GM12891 (cell line): ENCODE data around the gene BCHE. TPM values are rescaled to one million over a fixed set of nuclear protein-coding genes. Genes with fewer than 3 reads are reported as not detected.

Source experiments
- DNase-seq: peaks from one replicate; pipeline ENCODE4 v3.0.0; 2011; ENCODE audit warnings: low spot score; ENCODE audit not compliant: insufficient read length
- FAIRE-seq: peaks from 2 replicates; lab custom pipeline; 2011; peaks lifted over from hg19 to GRCh38; lab: Jason Lieb, UNC
- PAX5 ChIP-seq: IDR thresholded peaks from 2 replicates; pipeline ENCODE4 v1.6.1; 2011; ENCODE audit warnings: low read length, moderate library complexity, mild to moderate bottlenecking; ENCODE audit not compliant: insufficient read depth, severe bottlenecking
- POLR2A ChIP-seq: IDR thresholded peaks from 2 replicates; pipeline ENCODE4 v1.6.1; 2011; ENCODE audit warnings: low read depth, low read length, control low read depth
- POLR2AphosphoS5 ChIP-seq: IDR thresholded peaks from 2 replicates; pipeline ENCODE4 v1.6.1; 2011; ENCODE audit warnings: low read depth, low read length, control low read depth
- POU2F2 ChIP-seq: IDR thresholded peaks from 2 replicates; pipeline ENCODE4 v1.6.1; 2011; ENCODE audit warnings: low read depth, mild to moderate bottlenecking, control low read depth, low read length, moderate library complexity
- SPI1 ChIP-seq: IDR thresholded peaks from 2 replicates; pipeline ENCODE4 v1.6.1; 2011; ENCODE audit warnings: low read depth, low read length, control low read depth
- TAF1 ChIP-seq: IDR thresholded peaks from 2 replicates; pipeline ENCODE4 v1.6.1; 2011; ENCODE audit warnings: low read depth, low read length, control low read depth
- polyA plus RNA-seq: library from polyadenylated mRNA; unstranded; fragments of >200 nt; gene quantifications from one replicate; pipeline ENCODE4 v1.2.1, GENCODE V29; 2012; ENCODE audit warnings: low read depth, missing spikeins, inconsistent platforms; ENCODE audit not compliant: missing spikeins

The BCHE gene
- not detected for polyA plus RNA-seq

DNA sequence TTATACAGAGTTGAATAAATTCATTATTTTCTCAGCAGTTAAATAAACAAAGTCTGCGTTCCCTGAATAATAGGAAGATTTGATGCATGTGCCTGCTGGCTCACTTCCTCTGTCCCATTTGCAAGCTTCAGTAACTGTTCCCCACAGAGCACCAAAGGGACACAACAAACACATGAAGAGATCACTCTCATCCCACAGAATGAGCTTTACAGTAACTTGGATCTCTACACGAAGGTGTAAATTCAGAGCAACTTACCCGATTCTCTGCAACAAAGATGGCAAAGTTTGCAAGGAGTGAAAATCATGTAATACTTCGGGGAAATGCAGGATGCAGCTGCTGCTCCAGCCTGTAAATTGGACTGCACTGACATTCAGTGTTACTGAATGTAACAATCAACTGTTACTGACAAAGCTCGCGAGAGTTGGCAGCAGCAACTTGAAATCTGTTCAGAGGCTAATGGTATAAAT, at the start of gene BCHE:
Gene BCHE (minus strand): TSS at position 366 of the 468 bp plus-strand sequence. CDS start 6,390 bp downstream, outside the sequence.
- no peak for TF ChIP-seq PAX5
- no peak for TF ChIP-seq SPI1
- TF ChIP-seq TAF1 = no peak
- no peak for TF ChIP-seq POU2F2
- no peak for TF ChIP-seq POLR2A
- no peak for TF ChIP-seq POLR2AphosphoS5
- DNase-seq = no peak
- FAIRE-seq = no peak

GRCh38 chr3:165885558-165886270, 48.5 kb upstream of the BCHE start:
- no peak for TF ChIP-seq SPI1
- no peak for TF ChIP-seq POLR2A
- FAIRE-seq (no peak), DNase-seq (no peak)

DNA sequence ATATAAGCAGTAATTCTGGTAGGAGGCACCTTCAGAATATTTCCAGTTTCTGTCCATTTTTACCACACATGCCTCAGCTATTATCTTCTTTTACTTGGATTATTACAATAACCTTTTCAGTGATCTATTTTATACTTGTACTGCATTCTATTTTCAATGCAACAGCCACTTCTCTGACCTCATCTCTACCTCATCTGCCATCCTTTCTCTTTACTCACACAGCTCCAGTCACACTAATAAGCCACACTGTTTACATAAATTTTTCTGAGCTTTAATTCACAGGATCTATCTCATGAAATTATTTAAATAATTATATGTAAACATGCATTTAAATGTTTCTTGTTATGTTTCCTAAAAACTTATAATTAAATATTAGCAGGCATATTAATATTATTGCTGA, 47.3 kb upstream of the BCHE start:
- FAIRE-seq (no peak), DNase-seq (no peak)
- no peak for TF ChIP-seq POLR2A
- TF ChIP-seq SPI1 = no peak
- no peak for TF ChIP-seq TAF1
- TF ChIP-seq POU2F2 = no peak
- no peak for TF ChIP-seq POLR2AphosphoS5

- TF ChIP-seq SPI1 = no peak
- no peak for TF ChIP-seq POLR2AphosphoS5
- no peak for TF ChIP-seq POU2F2
- no peak for TF ChIP-seq TAF1
- no peak for TF ChIP-seq PAX5
- TF ChIP-seq POLR2A = no peak
- DNase-seq = no peak
- FAIRE-seq = no peak
Measured at GRCh38 chr3:165883863-165884478, 46.7 kb upstream of the BCHE start.

GRCh38 chr3:165883117-165883516, 45.9 kb upstream of the BCHE start:
- FAIRE-seq (no peak), DNase-seq (no peak)
- TF ChIP-seq POLR2A = no peak

DNA sequence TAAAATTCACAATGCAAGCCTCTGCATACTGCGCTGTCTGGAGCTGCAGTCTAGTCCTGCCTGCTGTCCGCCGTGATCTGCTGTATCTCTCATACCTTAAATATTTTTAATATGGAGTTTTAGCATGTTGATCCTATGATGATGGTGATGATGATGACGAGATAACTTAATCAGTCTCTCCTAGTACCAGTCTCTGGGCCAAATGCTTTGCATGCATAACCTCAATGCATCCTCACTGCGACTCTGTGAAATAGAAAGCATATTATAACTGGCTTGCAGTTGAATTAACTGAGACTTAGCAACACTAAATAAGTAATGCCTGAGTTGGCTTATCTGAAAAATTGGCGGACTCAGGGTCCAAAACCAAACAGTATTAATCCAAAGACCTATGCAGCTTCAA, 38.4 kb upstream of the BCHE start:
- FAIRE-seq (no peak), DNase-seq (no peak)
- TF ChIP-seq POU2F2 (no peak), PAX5 (no peak), POLR2AphosphoS5 (no peak), SPI1 (no peak), TAF1 (no peak), POLR2A (no peak)

DNA sequence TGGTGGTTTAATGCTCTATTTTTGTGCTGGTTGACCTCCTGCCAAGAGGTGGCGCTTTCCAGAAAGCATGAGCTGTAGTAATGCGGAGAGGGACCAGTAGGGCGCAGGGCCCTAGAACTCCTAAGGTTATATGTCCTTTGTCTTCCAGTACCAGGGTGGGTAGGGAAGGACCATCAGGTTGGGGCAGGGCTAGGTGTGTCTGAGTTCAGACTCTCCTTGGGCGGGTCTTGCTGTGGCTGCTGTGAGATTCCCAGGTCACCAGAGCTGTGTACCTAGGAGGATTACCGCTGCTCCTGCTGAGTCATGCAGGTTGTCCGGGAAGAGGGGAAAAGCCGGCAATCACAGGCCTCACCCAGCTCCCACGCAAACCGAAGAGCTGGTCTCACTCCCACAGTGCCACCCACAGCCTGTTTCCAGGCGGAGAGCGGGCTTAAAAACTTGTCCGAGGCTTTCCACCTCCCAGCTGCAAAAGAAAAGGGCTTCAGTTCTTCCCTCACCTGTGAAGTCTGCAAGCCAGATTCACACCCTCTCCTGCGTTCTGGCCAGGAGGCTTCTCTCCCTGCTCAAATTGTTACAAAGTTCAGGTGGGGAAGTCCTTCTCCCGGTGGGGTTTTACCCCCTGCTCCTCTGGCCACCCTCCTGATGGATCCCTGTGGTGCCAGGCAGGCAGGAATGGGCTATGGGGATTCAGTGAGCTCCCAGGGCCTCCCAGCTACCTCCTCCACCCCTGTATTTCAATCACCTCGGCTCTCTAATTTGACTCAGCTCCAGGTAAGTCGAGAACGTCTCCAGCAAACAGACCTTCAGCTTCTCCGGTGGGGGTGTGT, 37.7 kb upstream of the BCHE start:
- TF ChIP-seq SPI1 (no peak), POLR2AphosphoS5 (no peak), TAF1 (no peak), POU2F2 (no peak), POLR2A (no peak), PAX5 (no peak)
- DNase-seq (no peak), FAIRE-seq (no peak)

- TF ChIP-seq PAX5 (no peak), POLR2AphosphoS5 (no peak), SPI1 (no peak)
- no peak for FAIRE-seq
- no peak for DNase-seq
Measured at GRCh38 chr3:165868088-165868487, 30.9 kb upstream of the BCHE start.

GRCh38 chr3:165859061-165859460, 21.8 kb upstream of the BCHE start:
- TF ChIP-seq POLR2A = no peak
- no peak for TF ChIP-seq SPI1
- TF ChIP-seq POU2F2 = no peak
- TF ChIP-seq PAX5 = no peak
- no peak for TF ChIP-seq POLR2AphosphoS5
- no peak for DNase-seq
- FAIRE-seq = no peak

DNA sequence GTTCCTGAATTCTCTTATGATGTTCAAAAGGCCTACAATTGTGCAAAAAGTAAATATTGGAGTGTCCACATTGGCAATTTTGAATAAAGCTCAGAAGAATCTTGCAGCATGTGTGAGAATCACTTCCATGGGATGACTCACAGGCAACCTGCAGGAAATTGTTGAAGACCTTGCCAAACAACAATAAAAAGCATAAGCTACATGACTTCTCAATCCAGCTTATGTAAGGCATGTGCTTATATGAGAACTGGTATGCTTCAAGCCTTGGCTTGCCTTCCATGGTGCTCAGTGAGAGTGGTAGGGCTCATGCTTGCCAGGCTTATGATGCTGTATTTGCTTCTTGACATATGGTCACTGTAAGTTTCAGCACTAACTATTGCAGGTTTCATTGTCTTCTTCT, 18.4 kb upstream of the BCHE start:
- DNase-seq = no peak
- TF ChIP-seq POLR2A (no peak), PAX5 (no peak), TAF1 (no peak)
- FAIRE-seq = no peak
